Liver (tissue), 9 donors: ENCODE measurements around the gene KDM4C. TPM values are rescaled to one million over a fixed set of nuclear protein-coding genes. Genes with fewer than 3 reads are reported as not detected.

ENCODE experiments used
- DNase-seq: peaks from one replicate; pipeline ENCODE4 v3.0.0-alpha.2; 2017; ENCODE audit warnings: low spot score
- H3K27ac ChIP-seq, 2 donors: one replicate each; pipeline ENCODE4 v1.7.0; 2013; ENCODE audit warnings: inconsistent platforms in 2 of 2, low read length in 2 of 2, control low read depth in 1 of 2, low read depth in 1 of 2, mild to moderate bottlenecking in 1 of 2
- H3K27me3 ChIP-seq, 4 donors: one replicate each; pipeline versions ENCODE4 v1.6.1 to v1.7.0; 2013; ENCODE audit warnings: low read length in 3 of 4, inconsistent platforms in 1 of 4, mild to moderate bottlenecking in 1 of 4, moderate library complexity in 1 of 4; ENCODE audit not compliant: control insufficient read depth in 4 of 4, insufficient read depth in 4 of 4
- H3K36me3 ChIP-seq, 4 donors: one replicate each; pipeline versions ENCODE4 v1.6.1 to v1.7.0; 2013; ENCODE audit warnings: low read length in 3 of 4, mild to moderate bottlenecking in 3 of 4, low read depth in 1 of 4, moderate library complexity in 1 of 4; ENCODE audit not compliant: control insufficient read depth in 4 of 4, insufficient read depth in 3 of 4
- H3K4me1 ChIP-seq, 4 donors: one replicate each; pipeline versions ENCODE4 v1.6.1 to v1.7.0; 2013; ENCODE audit warnings: low read length in 3 of 4, mild to moderate bottlenecking in 3 of 4, moderate library complexity in 1 of 4; ENCODE audit not compliant: control insufficient read depth in 4 of 4, insufficient read depth in 4 of 4
- H3K4me3 ChIP-seq, 3 donors: one replicate each; pipeline versions ENCODE4 v1.6.1 to v1.7.0; 2013; ENCODE audit warnings: low read length in 3 of 3, control low read depth in 1 of 3, low read depth in 1 of 3, mild to moderate bottlenecking in 1 of 3
- H3K9ac ChIP-seq, 2 donors: one replicate each; pipeline ENCODE4 v1.7.0; 2013; ENCODE audit warnings: low read length in 2 of 2, mild to moderate bottlenecking in 2 of 2, moderate library complexity in 2 of 2, control low read depth in 1 of 2, low read depth in 1 of 2
- H3K9me3 ChIP-seq, 4 donors: one replicate each; pipeline versions ENCODE4 v1.6.1 to v1.7.0; 2013; ENCODE audit warnings: low read length in 3 of 4; ENCODE audit not compliant: control insufficient read depth in 4 of 4
- ATF3 ChIP-seq: IDR thresholded peaks from 2 replicates; pipeline ENCODE4 v1.6.1; 2016; ENCODE audit warnings: antibody characterized with exemption
- CTCF ChIP-seq: fragments of 150-350 bp; IDR thresholded peaks from 2 replicates; pipeline ENCODE4 v1.5.1; 2017; ENCODE audit warnings: improper control_type of control experiment, low read depth, low read length; ENCODE audit not compliant: missing input control
- EGR1 ChIP-seq, 2 donors: IDR thresholded peaks; 2 replicates each; pipeline ENCODE4 v1.6.1; 2016 to 2018; ENCODE audit warnings: antibody characterized with exemption in 2 of 2, low read depth in 2 of 2
- FOXA1 ChIP-seq: IDR thresholded peaks from 2 replicates; pipeline ENCODE4 v1.6.1; 2016; ENCODE audit warnings: antibody characterized with exemption
- GABPA ChIP-seq, 2 donors: IDR thresholded peaks in 1 of 2; conservative IDR thresholded peaks in 1 of 2; 2 replicates each; pipeline ENCODE4 v1.6.1; 2016; ENCODE audit warnings: antibody characterized with exemption in 2 of 2, mild to moderate bottlenecking in 1 of 2, moderate library complexity in 1 of 2
- HNF4A ChIP-seq, 2 donors: conservative IDR thresholded peaks; 2 replicates each; pipeline ENCODE4 v1.6.1; 2016; ENCODE audit warnings: antibody characterized with exemption in 2 of 2, mild to moderate bottlenecking in 2 of 2
- JUND ChIP-seq, 2 donors: IDR thresholded peaks; 2 replicates each; pipeline ENCODE4 v1.6.1; 2016; ENCODE audit warnings: antibody characterized with exemption in 2 of 2
- MAX ChIP-seq: IDR thresholded peaks from 2 replicates; pipeline ENCODE4 v1.6.1; 2016; ENCODE audit warnings: antibody characterized with exemption
- NR2F2 ChIP-seq: IDR thresholded peaks from 2 replicates; pipeline ENCODE4 v1.6.1; 2016; ENCODE audit warnings: antibody characterized with exemption
- RAD21 ChIP-seq, 2 donors: IDR thresholded peaks; 2 replicates each; pipeline ENCODE4 v1.6.1; 2016; ENCODE audit warnings: antibody characterized with exemption in 2 of 2, mild to moderate bottlenecking in 2 of 2
- REST ChIP-seq: IDR thresholded peaks from 2 replicates; pipeline ENCODE4 v1.6.1; 2016; ENCODE audit warnings: antibody characterized with exemption, mild to moderate bottlenecking
- SP1 ChIP-seq: IDR thresholded peaks from 2 replicates; pipeline ENCODE4 v1.6.1; 2018; ENCODE audit warnings: antibody characterized with exemption, mild to moderate bottlenecking
- TAF1 ChIP-seq: conservative IDR thresholded peaks from 2 replicates; pipeline ENCODE4 v1.6.1; 2016; ENCODE audit warnings: antibody characterized with exemption, mild to moderate bottlenecking
- WGBS: extraction: QIAGEN DNeasy Blood & Tissue Kit; methylation state at CpG from one replicate; pipeline ENCODE4 v1.1.7; 2013; 5-methylcytosine and 5-hydroxymethylcytosine counted together
- polyA plus RNA-seq, 2 donors: library from polyadenylated mRNA; stranded (reverse) in 1 of 2; unstranded in 1 of 2; fragments of 200-250 nt in 1 of 2; fragments of >200 nt in 1 of 2; fragmentation: Nextera tagmentation in 1 of 2; extraction: Ambion mirVana in 1 of 2; gene quantifications; one replicate each; pipeline versions ENCODE4 v1.2.1 to v1.2.3, GENCODE V29; 2013 to 2015
- total RNA-seq, 2 donors: library from RNA; depleted of rRNA; stranded (reverse); fragments of >200 nt; gene quantifications; one replicate each; pipeline ENCODE4 v1.2.3, GENCODE V29; 2014
- donor health status: healthy.
- donor health status: healthy.
- donor health status: healthy.
- donor health status: healthy.
- donor health status: healthy.

The KDM4C gene
- total and polyA plus RNA-seq, 4 donors, result 4.3 to 40.2 (median 24.0) TPM

GRCh38 chr9:6928863-6929262 lies 171.1 kb downstream of the KDM4C start (continued):
- no peak for TF ChIP-seq REST

- Histone ChIP-seq H3K27ac (no peak overlapping the region), H3K9ac (no peak overlapping the region), H3K4me1 (peaks cover 1 to 13% (median 10%) of the 10 kb centered on the region in 4 donors), H3K4me3 (no peak overlapping the region), H3K27me3 (no peaks in the 10 kb centered on the region), H3K36me3 (no peaks in the 10 kb centered on the region), H3K9me3 (no peaks in the 10 kb centered on the region)
- 74% methylated on average over 3 of the region's 3 CpGs for WGBS
- TF ChIP-seq EGR1 (IDR thresholded peaks at IDR 0.05; ENCODE audit: low read depth in 2 of 2) (no peak), SP1 (no peak), REST (no peak), MAX (no peak), ATF3 (no peak), NR2F2 (no peak), HNF4A (conservative IDR thresholded peaks at IDR 0.05) (no peak), TAF1 (no peak)
- no peak for DNase-seq
These were observed 171.9 kb downstream of the KDM4C start for GRCh38 chr9:6929441-6930215.

- H3K27me3 ChIP-seq, result no peaks in the 10 kb centered on the region
- H3K4me3 ChIP-seq, result no peak overlapping the region
- TF ChIP-seq SP1, result no peak
- TF ChIP-seq GABPA (IDR thresholded peaks at IDR 0.05 in 1 of 2, conservative IDR thresholded peaks at IDR 0.05 in 1 of 2), result no peak
- no peak for TF ChIP-seq NR2F2
- TF ChIP-seq FOXA1, result no peak
- TF ChIP-seq JUND (IDR thresholded peaks at IDR 0.05), result no peak
- TF ChIP-seq TAF1, result no peak
- TF ChIP-seq RAD21 (IDR thresholded peaks at IDR 0.05), result no peak
- TF ChIP-seq CTCF, result no peak
- TF ChIP-seq HNF4A (conservative IDR thresholded peaks at IDR 0.05), result no peak
- H3K27ac ChIP-seq, result no peak overlapping the region
- no peaks in the 10 kb centered on the region for H3K9me3 ChIP-seq
- no peak overlapping the region for H3K9ac ChIP-seq
- peaks cover 1 to 13% (median 10%) of the 10 kb centered on the region in 4 donors for H3K4me1 ChIP-seq
- no peaks in the 10 kb centered on the region for H3K36me3 ChIP-seq
- no peak for DNase-seq
These were observed 173.1 kb downstream of the KDM4C start for GRCh38 chr9:6930827-6931226.
